Panc1 (cell line): ENCODE results near the gene DCC. TPM values are rescaled to one million over a fixed set of nuclear protein-coding genes. Genes with fewer than 3 reads are reported as not detected.

Experiments used
- ATAC-seq: fragments of 200-7000 bp; cut with Tn5 transposase; 2 replicates; pipeline ENCODE4 v1.9.1; 2020; ENCODE audit warnings: mild to moderate bottlenecking, moderate library complexity
- BruUV-seq: library from RNA; stranded (reverse); fragments of 400-500 nt; replicated peaks from 2 replicates; lab custom pipeline; 2021; lab: Mats Ljungman, UMichigan
- CTCF ChIA-PET: fragments of 300-600 bp; sonication (Branson Sonifier 250); formaldehyde crosslinking; loops from one replicate; lab custom pipeline; 2022; ENCODE audit warnings: antibody characterized with exemption; lab: Charles Lee
- POLR2A ChIA-PET: fragments of 300-600 bp; sonication (Branson Sonifier 250); formaldehyde crosslinking; loops from one replicate; lab custom pipeline; 2022; ENCODE audit warnings: antibody characterized with exemption; lab: Charles Lee
- DNase-seq: peaks from one replicate; pipeline ENCODE4 v3.0.0-alpha.2; 2010; ENCODE audit warnings: low read depth, low spot score
- H3K27ac ChIP-seq: 2 replicates; pipeline ENCODE4 v1.5.1; 2011; ENCODE audit warnings: mild to moderate bottlenecking, low read length, inconsistent platforms
- H3K27me3 ChIP-seq: fragments of 200-500 bp; sonication (Bioruptor generic); 2 replicates; pipeline ENCODE4 v1.6.0; 2014; ENCODE audit warnings: low read length, inconsistent platforms; ENCODE audit not compliant: control insufficient read depth, insufficient read depth
- H3K36me3 ChIP-seq: fragments of 200-500 bp; sonication (Bioruptor generic); 2 replicates; pipeline ENCODE4 v1.5.1; 2014; ENCODE audit warnings: inconsistent platforms, mild to moderate bottlenecking, low read length, moderate library complexity; ENCODE audit not compliant: control insufficient read depth, insufficient read depth
- H3K4me1 ChIP-seq: 2 replicates; pipeline ENCODE4 v1.5.1; 2011; ENCODE audit warnings: inconsistent platforms, mild to moderate bottlenecking, low read length, moderate library complexity; ENCODE audit not compliant: control insufficient read depth, insufficient read depth
- H3K4me3 ChIP-seq, 2 experiments: 2 replicates each; pipeline ENCODE4 v1.5.1; 2011 to 2012; ENCODE audit warnings: low read depth in 2 of 2, low read length in 2 of 2, mild to moderate bottlenecking in 2 of 2, inconsistent platforms in 1 of 2, moderate library complexity in 1 of 2
- H3K9me3 ChIP-seq: fragments of 200-500 bp; sonication (Bioruptor generic); 2 replicates; pipeline ENCODE4 v1.5.1; 2014; ENCODE audit warnings: low read depth, mild to moderate bottlenecking, inconsistent platforms, low read length, moderate library complexity; ENCODE audit not compliant: control insufficient read depth, insufficient read depth
- POLR2AphosphoS5 ChIP-seq: IDR thresholded peaks from 2 replicates; pipeline ENCODE4 v1.6.1; 2012; ENCODE audit warnings: mild to moderate bottlenecking, low read depth, low read length, moderate library complexity
- SIN3A ChIP-seq: IDR thresholded peaks from 2 replicates; pipeline ENCODE4 v1.6.1; 2012; ENCODE audit warnings: low read depth, mild to moderate bottlenecking, low read length, moderate library complexity, borderline replicate concordance; ENCODE audit not compliant: insufficient read depth
- TCF7L2 ChIP-seq: IDR thresholded peaks from 2 replicates; pipeline ENCODE4 v1.6.1; 2011; ENCODE audit warnings: mild to moderate bottlenecking, low read depth, low read length, inconsistent platforms
- in situ Hi-C: cut with HindIII; loops from 2 replicates; pipeline ENCODE4 v1.10.0; 2016; ENCODE audit warnings: low sequenced_read_pairs, low pct_unique_long_range_greater_than_20kb
- intact Hi-C: fragments of 100-400 bp; cut with micrococcal nuclease; formaldehyde crosslinking; loops from one replicate; pipeline ENCODE4 v1.10.0; 2022; ENCODE audit not compliant: unreplicated experiment
- total RNA-seq: library from RNA; stranded (reverse); gene quantifications from one replicate; pipeline ENCODE4 v1.2.1, GENCODE V29; 2021; ENCODE audit not compliant: unreplicated experiment
- TF ChIP-seq, protein P1 (sequence below): fragments of 450-650 bp; IDR thresholded peaks from 2 replicates; pipeline ENCODE4 v1.5.1; 2017; ENCODE audit warnings: mild to moderate bottlenecking
- TF ChIP-seq, protein P2 (sequence below), 2 experiments: IDR thresholded peaks; 2 replicates each; pipeline ENCODE4 v1.6.1; 2011 to 2012; ENCODE audit warnings: low read depth in 2 of 2, control low read depth in 1 of 2, low read length in 1 of 2, mild to moderate bottlenecking in 1 of 2, moderate library complexity in 1 of 2; ENCODE audit not compliant: insufficient read depth in 1 of 2

DCC gene
- total RNA-seq, 1 experiment from 2014 or later: not detected

DNA sequence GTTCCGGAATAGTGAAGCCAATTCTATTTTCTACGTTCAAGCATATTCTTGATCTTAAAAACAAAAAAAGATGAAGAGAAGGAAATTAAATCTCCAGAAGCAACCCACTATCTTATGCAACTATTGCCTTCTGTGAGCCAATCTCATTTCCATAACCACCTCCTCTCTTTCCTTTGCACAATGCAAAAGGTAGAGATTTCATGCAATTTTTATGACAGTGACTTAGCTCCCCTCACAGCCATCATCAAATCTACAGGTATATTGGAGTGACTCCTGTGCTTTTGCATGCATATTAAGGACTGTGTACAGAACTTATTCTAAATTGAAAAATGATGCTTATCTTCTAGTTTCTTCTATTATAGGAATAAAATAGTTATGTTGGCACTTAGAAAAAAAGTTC, 191.8 kb downstream of the DCC start:
- Histone ChIP-seq H3K27ac (no peak overlapping the region), H3K36me3 (no peaks in the 10 kb centered on the region), H3K9me3 (no peaks in the 10 kb centered on the region), H3K4me3 (no peak overlapping the region), H3K27me3 (no peaks in the 10 kb centered on the region), H3K4me1 (no peaks in the 10 kb centered on the region)
- in situ Hi-C loops: no loop called here
- ChIA-PET CTCF (no interaction called here), POLR2A (no interaction called here)
- BruUV-seq: no TSS peak
- no peak for DNase-seq
- no peak for ATAC-seq
- TF ChIP-seq TCF7L2 (no peak), SIN3A (no peak), POLR2AphosphoS5 (no peak)
- TF ChIP-seq, protein P1, sequence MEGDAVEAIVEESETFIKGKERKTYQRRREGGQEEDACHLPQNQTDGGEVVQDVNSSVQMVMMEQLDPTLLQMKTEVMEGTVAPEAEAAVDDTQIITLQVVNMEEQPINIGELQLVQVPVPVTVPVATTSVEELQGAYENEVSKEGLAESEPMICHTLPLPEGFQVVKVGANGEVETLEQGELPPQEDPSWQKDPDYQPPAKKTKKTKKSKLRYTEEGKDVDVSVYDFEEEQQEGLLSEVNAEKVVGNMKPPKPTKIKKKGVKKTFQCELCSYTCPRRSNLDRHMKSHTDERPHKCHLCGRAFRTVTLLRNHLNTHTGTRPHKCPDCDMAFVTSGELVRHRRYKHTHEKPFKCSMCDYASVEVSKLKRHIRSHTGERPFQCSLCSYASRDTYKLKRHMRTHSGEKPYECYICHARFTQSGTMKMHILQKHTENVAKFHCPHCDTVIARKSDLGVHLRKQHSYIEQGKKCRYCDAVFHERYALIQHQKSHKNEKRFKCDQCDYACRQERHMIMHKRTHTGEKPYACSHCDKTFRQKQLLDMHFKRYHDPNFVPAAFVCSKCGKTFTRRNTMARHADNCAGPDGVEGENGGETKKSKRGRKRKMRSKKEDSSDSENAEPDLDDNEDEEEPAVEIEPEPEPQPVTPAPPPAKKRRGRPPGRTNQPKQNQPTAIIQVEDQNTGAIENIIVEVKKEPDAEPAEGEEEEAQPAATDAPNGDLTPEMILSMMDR: no peak
- TF ChIP-seq, protein P2, sequence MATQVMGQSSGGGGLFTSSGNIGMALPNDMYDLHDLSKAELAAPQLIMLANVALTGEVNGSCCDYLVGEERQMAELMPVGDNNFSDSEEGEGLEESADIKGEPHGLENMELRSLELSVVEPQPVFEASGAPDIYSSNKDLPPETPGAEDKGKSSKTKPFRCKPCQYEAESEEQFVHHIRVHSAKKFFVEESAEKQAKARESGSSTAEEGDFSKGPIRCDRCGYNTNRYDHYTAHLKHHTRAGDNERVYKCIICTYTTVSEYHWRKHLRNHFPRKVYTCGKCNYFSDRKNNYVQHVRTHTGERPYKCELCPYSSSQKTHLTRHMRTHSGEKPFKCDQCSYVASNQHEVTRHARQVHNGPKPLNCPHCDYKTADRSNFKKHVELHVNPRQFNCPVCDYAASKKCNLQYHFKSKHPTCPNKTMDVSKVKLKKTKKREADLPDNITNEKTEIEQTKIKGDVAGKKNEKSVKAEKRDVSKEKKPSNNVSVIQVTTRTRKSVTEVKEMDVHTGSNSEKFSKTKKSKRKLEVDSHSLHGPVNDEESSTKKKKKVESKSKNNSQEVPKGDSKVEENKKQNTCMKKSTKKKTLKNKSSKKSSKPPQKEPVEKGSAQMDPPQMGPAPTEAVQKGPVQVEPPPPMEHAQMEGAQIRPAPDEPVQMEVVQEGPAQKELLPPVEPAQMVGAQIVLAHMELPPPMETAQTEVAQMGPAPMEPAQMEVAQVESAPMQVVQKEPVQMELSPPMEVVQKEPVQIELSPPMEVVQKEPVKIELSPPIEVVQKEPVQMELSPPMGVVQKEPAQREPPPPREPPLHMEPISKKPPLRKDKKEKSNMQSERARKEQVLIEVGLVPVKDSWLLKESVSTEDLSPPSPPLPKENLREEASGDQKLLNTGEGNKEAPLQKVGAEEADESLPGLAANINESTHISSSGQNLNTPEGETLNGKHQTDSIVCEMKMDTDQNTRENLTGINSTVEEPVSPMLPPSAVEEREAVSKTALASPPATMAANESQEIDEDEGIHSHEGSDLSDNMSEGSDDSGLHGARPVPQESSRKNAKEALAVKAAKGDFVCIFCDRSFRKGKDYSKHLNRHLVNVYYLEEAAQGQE (IDR thresholded peaks at IDR 0.05; ENCODE audit: insufficient read depth in 1 of 2, low read depth in 2 of 2, low read length in 1 of 2): no peak
- intact Hi-C loops: no loop called here

DNA sequence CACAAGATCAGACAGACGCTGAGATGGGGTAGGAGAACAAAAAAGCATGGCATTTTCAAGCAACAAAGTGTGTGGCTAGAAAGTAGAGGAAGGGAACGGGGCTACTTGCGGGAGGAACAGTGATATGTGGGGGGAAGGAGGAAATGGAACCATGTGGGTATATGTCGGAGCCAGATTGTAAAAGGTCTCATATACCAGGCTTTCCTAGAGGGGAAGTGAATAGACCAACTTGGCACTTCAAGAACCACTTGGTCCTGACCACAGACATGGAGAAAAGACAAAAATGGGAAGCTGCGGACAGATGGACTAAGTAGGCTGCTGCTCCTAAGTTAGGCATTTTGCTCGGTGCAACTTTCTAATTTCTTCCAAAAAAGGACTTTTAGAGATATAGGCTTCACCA, 196.0 kb downstream of the DCC start:
- in situ Hi-C loops (no loop called here), intact Hi-C loops (no loop called here)
- ATAC-seq (no peak), DNase-seq (no peak)
- H3K4me1 ChIP-seq: no peaks in the 10 kb centered on the region
- TF ChIP-seq, protein P1: no peak
- TF ChIP-seq SIN3A: no peak
- no peak for TF ChIP-seq TCF7L2
- TF ChIP-seq POLR2AphosphoS5: no peak
- TF ChIP-seq, protein P2 (IDR thresholded peaks at IDR 0.05; ENCODE audit: insufficient read depth in 1 of 2, low read depth in 2 of 2, low read length in 1 of 2): no peak
- no peak overlapping the region for H3K4me3 ChIP-seq
- no peak overlapping the region for H3K27ac ChIP-seq
- POLR2A ChIA-PET: no interaction called here
- BruUV-seq: no TSS peak
- H3K27me3 ChIP-seq: no peaks in the 10 kb centered on the region
- H3K9me3 ChIP-seq: no peaks in the 10 kb centered on the region
- no peaks in the 10 kb centered on the region for H3K36me3 ChIP-seq
- CTCF ChIA-PET: no interaction called here
